Measurements from ENCODE around the gene PCED1B. TPM values are rescaled to one million over a fixed set of nuclear protein-coding genes. Genes with fewer than 3 reads are reported as not detected.

The PCED1B gene
- total RNA-seq, 1 experiment from 2014 or later: 3.3 TPM

DNA sequence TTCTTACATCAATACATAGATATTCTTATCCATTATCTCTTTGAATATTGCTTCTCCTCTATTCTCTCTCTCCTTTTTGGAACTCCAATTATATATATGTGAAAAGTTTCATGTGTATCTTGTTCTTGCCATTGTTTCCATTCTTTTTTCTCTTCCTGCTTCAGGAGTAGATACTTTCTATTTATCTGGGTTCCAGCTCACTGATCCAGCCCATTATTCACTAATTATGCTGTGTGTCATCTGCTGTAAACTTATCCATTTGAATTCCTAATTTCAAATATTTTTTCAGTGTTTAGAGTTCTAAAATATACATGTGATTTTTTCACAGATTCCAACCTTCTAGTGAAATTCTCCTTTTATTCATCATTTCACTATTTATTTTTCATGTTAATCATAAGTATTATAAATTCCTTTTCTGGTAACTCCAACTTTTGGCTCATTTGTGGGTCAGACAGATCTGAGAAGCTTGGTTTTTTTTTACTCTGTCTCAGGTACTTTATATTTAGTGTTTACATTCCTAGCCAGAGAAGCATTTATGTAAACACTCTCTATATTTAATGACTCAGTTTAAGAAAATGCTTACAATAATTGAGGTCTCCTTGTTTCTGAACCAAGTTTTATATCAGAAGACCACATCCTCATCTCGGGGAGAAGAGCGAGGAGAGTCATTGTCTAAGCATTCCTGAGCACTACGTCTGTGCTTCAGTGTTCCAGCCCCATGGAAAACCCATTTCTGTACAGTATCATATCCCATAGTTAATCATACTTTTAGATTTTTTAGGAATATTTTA lies 16.2 kb downstream of the PCED1B start:
- no peaks in the 10 kb centered on the region for H3K4me1 ChIP-seq (ENCODE audit: insufficient read depth, low read length)
- no peaks in the 10 kb centered on the region for H3K23me2 ChIP-seq (ENCODE audit: insufficient read length, low read depth, low read length, poor library complexity, severe bottlenecking)
- no peak overlapping the region for H3K9ac ChIP-seq (ENCODE audit: extremely low read depth, insufficient read length, low read length)
- H4K8ac ChIP-seq (replicated peaks; ENCODE audit: insufficient read length, low read depth, low read length): no peak overlapping the region
- no peaks in the 10 kb centered on the region for H3K9me3 Mint-ChIP-seq
- no peak overlapping the region for H3K27ac ChIP-seq (ENCODE audit: insufficient read length, low read depth, low read length)
- peaks cover 5 to 10% of the 10 kb centered on the region in 2 experiments; a peak in 3 of 4 replicates for H3K4me1 Mint-ChIP-seq
- H2BK15ac ChIP-seq (ENCODE audit: low read depth, low read length): no peak overlapping the region
- H2AK5ac ChIP-seq (ENCODE audit: insufficient read length, low read length): no peak overlapping the region
- H2AFZ ChIP-seq (ENCODE audit: low read length): no peak overlapping the region
- no peaks in the 10 kb centered on the region for H3K79me1 ChIP-seq (ENCODE audit: insufficient read depth, low read depth, low read length, poor library complexity, severe bottlenecking)
- H3K27ac Mint-ChIP-seq: no peak overlapping the region
- no peak overlapping the region for H2BK12ac ChIP-seq (ENCODE audit: insufficient read length, low read depth, low read length)
- DNase-seq: no peak
- no peak overlapping the region for H4K5ac ChIP-seq (ENCODE audit: insufficient read length, low read depth, low read length)
- H3K4me2 ChIP-seq (ENCODE audit: insufficient read depth, insufficient read length, low read length): no peak overlapping the region
- no peaks in the 10 kb centered on the region for H3K79me2 ChIP-seq (ENCODE audit: insufficient read depth, low read length)
- no peak overlapping the region for H3K23ac ChIP-seq (ENCODE audit: insufficient read length, low read depth, low read length)
- WGBS (ENCODE audit: extremely low coverage, insufficient read length, low lambda C conversion rate): no CpG with 5 or more reads among the region's 3 CpGs
- H4K91ac ChIP-seq (ENCODE audit: insufficient read length, low read depth, low read length): no peak overlapping the region
- TF ChIP-seq, protein P1, sequence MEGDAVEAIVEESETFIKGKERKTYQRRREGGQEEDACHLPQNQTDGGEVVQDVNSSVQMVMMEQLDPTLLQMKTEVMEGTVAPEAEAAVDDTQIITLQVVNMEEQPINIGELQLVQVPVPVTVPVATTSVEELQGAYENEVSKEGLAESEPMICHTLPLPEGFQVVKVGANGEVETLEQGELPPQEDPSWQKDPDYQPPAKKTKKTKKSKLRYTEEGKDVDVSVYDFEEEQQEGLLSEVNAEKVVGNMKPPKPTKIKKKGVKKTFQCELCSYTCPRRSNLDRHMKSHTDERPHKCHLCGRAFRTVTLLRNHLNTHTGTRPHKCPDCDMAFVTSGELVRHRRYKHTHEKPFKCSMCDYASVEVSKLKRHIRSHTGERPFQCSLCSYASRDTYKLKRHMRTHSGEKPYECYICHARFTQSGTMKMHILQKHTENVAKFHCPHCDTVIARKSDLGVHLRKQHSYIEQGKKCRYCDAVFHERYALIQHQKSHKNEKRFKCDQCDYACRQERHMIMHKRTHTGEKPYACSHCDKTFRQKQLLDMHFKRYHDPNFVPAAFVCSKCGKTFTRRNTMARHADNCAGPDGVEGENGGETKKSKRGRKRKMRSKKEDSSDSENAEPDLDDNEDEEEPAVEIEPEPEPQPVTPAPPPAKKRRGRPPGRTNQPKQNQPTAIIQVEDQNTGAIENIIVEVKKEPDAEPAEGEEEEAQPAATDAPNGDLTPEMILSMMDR (conservative IDR thresholded peaks at IDR 0.05): no peak
- H3K56ac ChIP-seq (ENCODE audit: insufficient read length, low read depth, low read length): no peak overlapping the region
- no peaks in the 10 kb centered on the region for H4K20me1 ChIP-seq (ENCODE audit: control insufficient read depth, insufficient read depth, insufficient read length)
- no peak overlapping the region for H3K4me3 Mint-ChIP-seq
- no peak overlapping the region for H3K14ac ChIP-seq (ENCODE audit: insufficient read depth, low read length)
- no peak overlapping the region for H3T11ph ChIP-seq (ENCODE audit: low read length)
- H3K36me3 Mint-ChIP-seq (ENCODE audit: insufficient read depth in 1 of 3, low read depth in 3 of 3): no peaks in the 10 kb centered on the region
- H3K4ac ChIP-seq (ENCODE audit: low read depth, low read length): no peak overlapping the region
- no peak overlapping the region for H2BK120ac ChIP-seq (ENCODE audit: low read depth, low read length, poor library complexity, severe bottlenecking)
- H2BK20ac ChIP-seq (ENCODE audit: low read depth, low read length, poor library complexity, severe bottlenecking): no peak overlapping the region
- H3K27me3 ChIP-seq (ENCODE audit: insufficient read depth, low read length): no peaks in the 10 kb centered on the region
- no peak overlapping the region for H2BK5ac ChIP-seq (ENCODE audit: insufficient read length, low read length)
- H3K27me3 Mint-ChIP-seq (ENCODE audit: low read depth): no peaks in the 10 kb centered on the region
- no peak overlapping the region for H3K18ac ChIP-seq (ENCODE audit: insufficient read length, low read depth, low read length)
- H3K9me3 ChIP-seq (ENCODE audit: control insufficient read depth, low read depth, low read length): no peaks in the 10 kb centered on the region
